Gastrocnemius medialis (tissue), 4 donors: ENCODE results near the gene CERKL. TPM values are rescaled to one million over a fixed set of nuclear protein-coding genes. Genes with fewer than 3 reads are reported as not detected.
A peak's percentile ranks its signal among the peaks of the same experiment; 100 is the strongest.
"Not testable (repeated sequence)": the region's sequence is repeated elsewhere in the genome, so short reads cannot be mapped to it uniquely, and the experiment has no call there.

ENCODE experiments used
- ATAC-seq, 2 donors: fragments of 150-250 bp; one replicate each; pipeline ENCODE4 v1.9.1; 2016
- DNase-seq, 2 donors: peaks; one replicate each; pipeline ENCODE4 v3.0.0-alpha.2; 2019
- H3K27ac ChIP-seq, 4 donors: fragments of 200-600 bp; sonication (generic); 1 replicate in 1 of 4; 2 replicates in 3 of 4; pipeline ENCODE4 v1.5.1; 2016 to 2018; ENCODE audit warnings: mild to moderate bottlenecking in 2 of 4, moderate library complexity in 1 of 4
- H3K27me3 ChIP-seq, 3 donors: fragments of 200-600 bp; sonication (generic) in 2 of 3; 1 replicate in 1 of 3; 2 replicates in 2 of 3; pipeline versions ENCODE4 v1.5.1 to v1.6.0; 2016 to 2019; ENCODE audit warnings: mild to moderate bottlenecking in 1 of 3, moderate library complexity in 1 of 3
- H3K36me3 ChIP-seq, 2 donors: fragments of 200-600 bp; sonication (generic) in 1 of 2; one replicate each; pipeline ENCODE4 v1.5.1; 2017 to 2018
- H3K4me1 ChIP-seq, 2 donors: fragments of 200-600 bp; sonication (generic) in 1 of 2; one replicate each; pipeline ENCODE4 v1.5.1; 2016 to 2017; ENCODE audit warnings: mild to moderate bottlenecking in 2 of 2
- H3K4me3 ChIP-seq, 4 donors: fragments of 200-600 bp; sonication (generic) in 3 of 4; 1 replicate in 1 of 4; 2 replicates in 3 of 4; pipeline ENCODE4 v1.5.1; 2016 to 2019; ENCODE audit warnings: mild to moderate bottlenecking in 2 of 4
- H3K9me3 ChIP-seq, 3 donors: fragments of 200-600 bp; sonication (generic) in 2 of 3; 1 replicate in 1 of 3; 2 replicates in 2 of 3; pipeline ENCODE4 v1.5.1; 2016 to 2019
- POLR2A ChIP-seq, 2 donors: fragments of 450-650 bp; IDR thresholded peaks; one replicate each; pipeline ENCODE4 v1.6.1; 2017; ENCODE audit warnings: antibody characterized with exemption in 2 of 2, mild to moderate bottlenecking in 2 of 2, moderate library complexity in 2 of 2
- in situ Hi-C, 4 donors: fragments of 200-750 bp; cut with MboI; loops; one replicate each; pipeline versions ENCODE4 v1.15.0 to v1.8.0; 2017; ENCODE audit warnings: low sequenced_read_pairs in 4 of 4
- intact Hi-C: fragments of 100-400 bp; cut with DNase I; formaldehyde crosslinking; loops from one replicate; pipeline ENCODE4 v1.15.1; 2023; ENCODE audit warnings: low total_unique reads
- total RNA-seq, 4 donors: library from RNA; depleted of rRNA; stranded (reverse); fragments of >200 nt; gene quantifications; one replicate each; pipeline versions ENCODE4 v1.1.0 to v1.2.3, GENCODE V29; 2016
- TF ChIP-seq, protein P1 (sequence below), 5 experiments: fragments of 450-650 bp in 3 of 5; fragments of 200-600 bp in 2 of 5; sonication (generic) in 2 of 5; IDR thresholded peaks in 4 of 5; conservative IDR thresholded peaks in 1 of 5; 1 replicate in 4 of 5; 2 replicates in 1 of 5; pipeline ENCODE4 v1.5.1; 2016 to 2019; ENCODE audit warnings: antibody characterized with exemption in 5 of 5, mild to moderate bottlenecking in 3 of 5, moderate library complexity in 3 of 5

CERKL gene, protein sequence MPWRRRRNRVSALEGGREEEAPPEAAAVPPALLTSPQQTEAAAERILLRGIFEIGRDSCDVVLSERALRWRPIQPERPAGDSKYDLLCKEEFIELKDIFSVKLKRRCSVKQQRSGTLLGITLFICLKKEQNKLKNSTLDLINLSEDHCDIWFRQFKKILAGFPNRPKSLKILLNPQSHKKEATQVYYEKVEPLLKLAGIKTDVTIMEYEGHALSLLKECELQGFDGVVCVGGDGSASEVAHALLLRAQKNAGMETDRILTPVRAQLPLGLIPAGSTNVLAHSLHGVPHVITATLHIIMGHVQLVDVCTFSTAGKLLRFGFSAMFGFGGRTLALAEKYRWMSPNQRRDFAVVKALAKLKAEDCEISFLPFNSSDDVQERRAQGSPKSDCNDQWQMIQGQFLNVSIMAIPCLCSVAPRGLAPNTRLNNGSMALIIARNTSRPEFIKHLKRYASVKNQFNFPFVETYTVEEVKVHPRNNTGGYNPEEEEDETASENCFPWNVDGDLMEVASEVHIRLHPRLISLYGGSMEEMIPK
- under 1 TPM in 1 of 4 donors, not detected in 3; 0.07 TPM for total RNA-seq

DNA sequence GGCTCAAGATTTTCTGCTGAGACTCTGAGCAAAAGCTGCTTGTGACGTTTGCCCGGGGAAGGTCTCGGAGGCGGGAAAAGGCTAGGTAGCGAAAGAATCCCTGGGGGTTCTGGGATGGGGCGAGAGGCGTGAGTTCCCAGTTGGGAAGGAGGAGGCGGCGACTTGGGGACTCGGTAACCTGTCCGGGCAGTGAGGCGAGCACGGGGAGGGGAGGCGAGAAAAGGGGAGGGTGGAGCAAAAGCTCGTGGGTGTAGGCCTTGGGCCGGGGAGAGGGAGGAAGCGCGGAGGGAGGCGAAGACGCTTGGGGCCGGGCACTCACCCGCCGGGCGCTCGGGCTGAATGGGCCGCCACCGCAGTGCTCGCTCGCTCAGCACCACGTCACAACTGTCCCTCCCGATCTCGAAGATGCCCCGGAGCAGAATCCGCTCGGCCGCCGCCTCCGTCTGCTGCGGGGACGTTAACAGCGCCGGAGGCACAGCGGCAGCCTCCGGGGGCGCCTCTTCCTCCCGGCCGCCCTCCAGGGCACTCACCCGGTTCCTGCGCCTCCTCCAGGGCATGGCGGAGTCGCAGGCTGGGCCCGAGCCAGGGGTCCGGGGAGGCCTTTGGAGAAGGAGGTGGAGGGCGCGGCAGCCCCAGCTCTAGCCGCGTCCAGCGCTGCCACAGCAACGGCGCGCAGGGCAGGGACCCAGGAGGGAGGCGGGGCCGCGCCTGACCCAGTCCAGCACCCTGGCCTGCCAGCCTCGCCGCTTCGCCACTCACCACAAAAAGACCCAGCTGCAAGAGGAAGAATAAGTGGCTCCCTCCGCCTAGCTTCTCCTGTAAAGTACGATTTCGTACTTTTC, at the start of gene CERKL:
Gene CERKL (minus strand): TSS at position 656 of the 842 bp plus-strand sequence. CDS start 99 bp downstream, at position 557.
- no peak for DNase-seq
- in situ Hi-C loops: no loop called here
- H3K4me1 ChIP-seq: no peaks in the 10 kb centered on the region
- H3K36me3 ChIP-seq: no peaks in the 10 kb centered on the region
- no peak for TF ChIP-seq POLR2A (IDR thresholded peaks at IDR 0.05)
- no peak within 1 kb of the TSS for H3K27ac ChIP-seq
- intact Hi-C loops: no loop called here
- H3K4me3 ChIP-seq: peak within 1 kb of the TSS; percentile 45 to 55 (median 49)
- no peak for ATAC-seq
- H3K27me3 ChIP-seq: peaks cover 14 to 32% (median 15%) of the 10 kb centered on the region in 3 donors
- no peaks in the 10 kb centered on the region for H3K9me3 ChIP-seq

DNA sequence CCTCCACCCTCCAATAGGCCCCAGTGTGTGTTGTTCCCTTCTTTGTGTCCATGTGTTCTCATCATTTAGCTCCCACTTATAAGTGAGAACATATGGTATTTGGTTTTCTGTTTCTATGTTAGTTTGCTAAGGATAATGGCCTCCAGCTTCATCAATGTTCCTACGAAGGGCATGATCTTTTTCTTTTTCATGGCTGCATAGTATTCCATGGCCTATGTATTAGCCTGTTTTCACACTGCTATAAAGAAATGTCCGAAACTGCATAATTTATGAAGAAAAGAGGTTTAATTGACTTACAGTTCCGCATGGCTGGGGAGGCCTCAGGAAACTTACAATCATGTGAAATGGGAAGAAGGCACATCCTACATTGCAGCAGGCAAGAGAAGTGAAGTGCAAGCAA, 45.6 kb upstream of the CERKL start:
- intact Hi-C loops: not testable (repeated sequence)
- in situ Hi-C loops: loop anchor here (25.0 kb wide), 3 partner anchors 590 to 1590 kb away; no protein-coding TSS in a partner anchor

DNA sequence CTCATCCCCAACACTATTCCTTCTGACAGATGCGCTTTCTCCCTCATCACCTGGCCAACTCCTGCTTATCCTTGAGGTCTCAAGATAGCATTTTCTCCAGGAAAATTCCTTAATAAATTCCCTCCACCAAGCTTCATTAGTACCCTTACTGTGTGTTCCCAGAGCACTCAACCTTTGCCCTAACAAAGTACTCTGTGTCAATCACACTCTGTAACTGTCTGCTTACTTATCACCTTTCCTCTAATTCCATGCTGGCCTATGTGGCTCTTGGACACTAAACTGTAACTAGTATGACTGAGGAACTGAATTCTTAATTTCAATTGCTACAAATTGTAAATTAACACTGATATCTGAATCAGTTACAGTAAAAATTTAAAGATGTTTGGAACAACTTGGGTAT, 41.3 kb upstream of the CERKL start:
- H3K4me3 ChIP-seq: no peak overlapping the region
- no peaks in the 10 kb centered on the region for H3K9me3 ChIP-seq
- in situ Hi-C loops (no loop called here), intact Hi-C loops (no loop called here)
- H3K27ac ChIP-seq: no peak overlapping the region
- ATAC-seq (no peak), DNase-seq (no peak)
- no peaks in the 10 kb centered on the region for H3K36me3 ChIP-seq
- no peaks in the 10 kb centered on the region for H3K4me1 ChIP-seq
- TF ChIP-seq POLR2A (IDR thresholded peaks at IDR 0.05): no peak
- TF ChIP-seq, protein P1, sequence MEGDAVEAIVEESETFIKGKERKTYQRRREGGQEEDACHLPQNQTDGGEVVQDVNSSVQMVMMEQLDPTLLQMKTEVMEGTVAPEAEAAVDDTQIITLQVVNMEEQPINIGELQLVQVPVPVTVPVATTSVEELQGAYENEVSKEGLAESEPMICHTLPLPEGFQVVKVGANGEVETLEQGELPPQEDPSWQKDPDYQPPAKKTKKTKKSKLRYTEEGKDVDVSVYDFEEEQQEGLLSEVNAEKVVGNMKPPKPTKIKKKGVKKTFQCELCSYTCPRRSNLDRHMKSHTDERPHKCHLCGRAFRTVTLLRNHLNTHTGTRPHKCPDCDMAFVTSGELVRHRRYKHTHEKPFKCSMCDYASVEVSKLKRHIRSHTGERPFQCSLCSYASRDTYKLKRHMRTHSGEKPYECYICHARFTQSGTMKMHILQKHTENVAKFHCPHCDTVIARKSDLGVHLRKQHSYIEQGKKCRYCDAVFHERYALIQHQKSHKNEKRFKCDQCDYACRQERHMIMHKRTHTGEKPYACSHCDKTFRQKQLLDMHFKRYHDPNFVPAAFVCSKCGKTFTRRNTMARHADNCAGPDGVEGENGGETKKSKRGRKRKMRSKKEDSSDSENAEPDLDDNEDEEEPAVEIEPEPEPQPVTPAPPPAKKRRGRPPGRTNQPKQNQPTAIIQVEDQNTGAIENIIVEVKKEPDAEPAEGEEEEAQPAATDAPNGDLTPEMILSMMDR (IDR thresholded peaks at IDR 0.05 in 4 of 5, conservative IDR thresholded peaks at IDR 0.05 in 1 of 5): no peak
- H3K27me3 ChIP-seq: no peaks in the 10 kb centered on the region

More for the DNA sequence above, 45.6 kb upstream of the CERKL start:
- not testable (repeated sequence) for H3K27ac ChIP-seq, H3K9me3 ChIP-seq, H3K4me1 ChIP-seq, H3K4me3 ChIP-seq, DNase-seq, H3K36me3 ChIP-seq, H3K27me3 ChIP-seq, ATAC-seq

DNA sequence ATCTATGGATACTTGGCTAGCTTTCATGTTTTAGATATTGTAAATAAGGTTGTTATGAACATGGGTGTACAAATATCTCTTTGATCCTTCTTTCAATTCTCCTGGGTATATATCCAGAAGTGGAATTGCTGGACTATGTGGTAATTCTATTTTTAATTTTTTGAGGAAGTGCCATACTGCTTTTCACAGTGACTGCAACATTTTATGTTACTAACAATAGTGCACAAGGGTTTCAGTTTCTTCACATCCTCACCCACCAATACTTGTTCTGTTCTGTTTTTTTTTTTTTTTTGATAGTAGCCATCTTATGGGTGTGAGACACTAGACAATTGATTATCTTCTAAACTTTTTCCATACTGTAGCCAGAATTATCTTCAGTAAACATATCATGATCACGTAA, 40.7 kb upstream of the CERKL start:
- Histone ChIP-seq H3K4me1 (no peaks in the 10 kb centered on the region), H3K36me3 (no peaks in the 10 kb centered on the region), H3K4me3 (no peak overlapping the region), H3K27ac (no peak overlapping the region), H3K27me3 (no peaks in the 10 kb centered on the region), H3K9me3 (no peaks in the 10 kb centered on the region)
- DNase-seq: no peak
- ATAC-seq: no peak
- in situ Hi-C loops: no loop called here
- intact Hi-C loops: no loop called here
- TF ChIP-seq, protein P1 (IDR thresholded peaks at IDR 0.05 in 4 of 5, conservative IDR thresholded peaks at IDR 0.05 in 1 of 5): no peak
- TF ChIP-seq POLR2A (IDR thresholded peaks at IDR 0.05): no peak

DNA sequence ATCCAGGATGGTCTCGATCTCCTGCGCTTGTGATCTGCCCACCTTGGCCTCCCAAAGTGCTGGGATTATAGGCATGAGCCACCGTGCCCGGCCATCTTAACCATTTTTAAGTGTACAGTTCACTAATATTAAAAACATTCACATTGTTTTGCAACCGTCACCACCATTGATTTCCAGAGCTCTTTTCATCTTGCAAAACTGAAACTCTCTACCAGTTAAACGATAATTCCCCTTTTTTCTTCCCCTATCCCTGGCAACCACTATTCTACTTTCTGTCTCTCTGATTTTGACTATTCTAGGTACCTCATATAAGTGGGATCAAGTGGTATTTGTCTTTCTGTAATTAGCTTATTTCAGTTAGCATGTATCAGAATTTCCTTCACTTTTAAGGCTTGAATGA, 40.2 kb upstream of the CERKL start:
- intact Hi-C loops: no loop called here
- no peaks in the 10 kb centered on the region for H3K36me3 ChIP-seq
- no peak for TF ChIP-seq POLR2A (IDR thresholded peaks at IDR 0.05)
- TF ChIP-seq, protein P1 (IDR thresholded peaks at IDR 0.05 in 4 of 5, conservative IDR thresholded peaks at IDR 0.05 in 1 of 5): no peak
- H3K4me1 ChIP-seq: no peaks in the 10 kb centered on the region
- H3K27ac ChIP-seq: no peak overlapping the region
- no peaks in the 10 kb centered on the region for H3K27me3 ChIP-seq
- no peaks in the 10 kb centered on the region for H3K9me3 ChIP-seq
- no peak overlapping the region for H3K4me3 ChIP-seq
- ATAC-seq: no peak
- in situ Hi-C loops: no loop called here
- DNase-seq: no peak
